ENCODE results near the gene LCE1D. TPM values are rescaled to one million over a fixed set of nuclear protein-coding genes. Genes with fewer than 3 reads are reported as not detected.

LCE1D gene
- total and polyA plus RNA-seq, 2 of the 13 experiments (the other 11 are each of a cell fraction or from before 2014, with no cell fraction given), result not detected

GRCh38 chr1:152824964-152825363 is 28.4 kb downstream of the LCE1D start:
- no peak for ATAC-seq
- no TSS peak for BruUV-seq (replicated peaks)
- in situ Hi-C loops (cut with HindIII; ENCODE audit: extremely low pct_ligation_motif_present, low pct_unique_long_range_greater_than_20kb) (no loop called here), intact Hi-C loops (cut with micrococcal nuclease; ENCODE audit: unreplicated experiment) (no loop called here)
- no peaks in the 10 kb centered on the region for H3K27me3 ChIP-seq (ENCODE audit: control insufficient read depth in 1 of 2, insufficient read depth in 2 of 2, low read length in 2 of 2)
- H3K36me3 ChIP-seq (replicated peaks in 1 of 2; ENCODE audit: control insufficient read depth in 1 of 2, insufficient read depth in 2 of 2, low read length in 2 of 2), result no peaks in the 10 kb centered on the region
- no peak overlapping the region for H3K27ac ChIP-seq (ENCODE audit: extremely low read length, insufficient read depth, low read length)
- no peak overlapping the region for H3K9ac ChIP-seq (ENCODE audit: insufficient read depth, low read depth, low read length)
- DNase-seq (ENCODE audit: low spot score), result no peak
- ChIA-PET CTCF (ENCODE audit: low intra/inter-chr PET ratio, low total read pairs) (no interaction called here), POLR2A (no interaction called here)
- no peak overlapping the region for H2AFZ ChIP-seq (ENCODE audit: low read length)
- FAIRE-seq, result no peak
- no peaks in the 10 kb centered on the region for H4K20me1 ChIP-seq (ENCODE audit: insufficient read depth, low read length)
- H3K79me2 ChIP-seq (ENCODE audit: insufficient read depth, low read length), result no peaks in the 10 kb centered on the region
- TF ChIP-seq HOXA3 (CRISPR knock-in tag; IDR thresholded peaks at IDR 0.05) (no peak), KMT2B (CRISPR knock-in tag; IDR thresholded peaks at IDR 0.05) (no peak), CC2D1A (CRISPR knock-in tag; IDR thresholded peaks at IDR 0.05) (no peak), FOXK2 (IDR thresholded peaks at IDR 0.05) (no peak), ZBTB38 (CRISPR knock-in tag; IDR thresholded peaks at IDR 0.05) (no peak), ZNF652 (CRISPR knock-in tag; IDR thresholded peaks at IDR 0.05; ENCODE audit: borderline replicate concordance, low read depth) (no peak), ZNF782 (CRISPR knock-in tag; IDR thresholded peaks at IDR 0.05; ENCODE audit: borderline replicate concordance) (no peak), ZNF276 (CRISPR knock-in tag; IDR thresholded peaks at IDR 0.05; ENCODE audit: low read depth) (no peak), THAP9 (CRISPR knock-in tag; IDR thresholded peaks at IDR 0.05; ENCODE audit: borderline replicate concordance) (no peak)
- H3K4me3 ChIP-seq (replicated peaks in 1 of 3; ENCODE audit: insufficient read depth in 1 of 3, low read depth in 2 of 3, low read length in 3 of 3), result no peak overlapping the region
- no peak overlapping the region for H3K4me2 ChIP-seq (ENCODE audit: low read depth, low read length)
- H3K9me3 ChIP-seq (ENCODE audit: low read length), result no peaks in the 10 kb centered on the region
- no peaks in the 10 kb centered on the region for H3K4me1 ChIP-seq (ENCODE audit: insufficient read depth, low read length)

All from HepG2 (cell line).